ENCODE results near the gene CSMD2.

- no peak for TF ChIP-seq USF2 (CRISPR knock-in tag; IDR thresholded peaks at IDR 0.05)
- no peak for TF ChIP-seq JUN (CRISPR knock-in tag; IDR thresholded peaks at IDR 0.05)
- TF ChIP-seq CTCF (IDR thresholded peaks at IDR 0.05), result no peak
- no peak for TF ChIP-seq MAX (CRISPR knock-in tag; IDR thresholded peaks at IDR 0.05)
- TF ChIP-seq PRRX2 (CRISPR knock-in tag; IDR thresholded peaks at IDR 0.05), result no peak
- TF ChIP-seq TCF7 (CRISPR knock-in tag; IDR thresholded peaks at IDR 0.05; ENCODE audit: low read depth), result no peak
- no peak for TF ChIP-seq HMGXB4 (CRISPR knock-in tag; IDR thresholded peaks at IDR 0.05)
- no peak for TF ChIP-seq SMAD3 (CRISPR knock-in tag; IDR thresholded peaks at IDR 0.05; ENCODE audit: borderline replicate concordance)
- TF ChIP-seq MXD4 (CRISPR knock-in tag; IDR thresholded peaks at IDR 0.05; ENCODE audit: borderline replicate concordance), result no peak
Measured at GRCh38 chr1:33706634-33707255, 458.3 kb downstream of the CSMD2 start.

Measured in WTC11 (cell line).